GM18951 (cell line): ENCODE measurements around the gene JAKMIP1.

ENCODE experiments used
- POLR2A ChIP-seq: IDR thresholded peaks from 4 replicates; pipeline ENCODE4 v1.6.1; 2011; ENCODE audit warnings: mild to moderate bottlenecking; ENCODE audit not compliant: insufficient read length, insufficient read depth; ENCODE audit errors: extremely low read depth
- in situ Hi-C: fragments of 300-500 bp; cut with MboI; formaldehyde crosslinking; loops from one replicate; pipeline ENCODE4 v1.12.0; 2022; ENCODE audit warnings: low sequenced_read_pairs, mixed read lengths, inconsistent platforms; ENCODE audit not compliant: unreplicated experiment

Gene JAKMIP1

GRCh38 chr4:6063684-6064083, 136.7 kb downstream of the JAKMIP1 start:
- TF ChIP-seq POLR2A: no peak
- in situ Hi-C loops: no loop called here

GRCh38 chr4:6062133-6062532, 138.2 kb downstream of the JAKMIP1 start:
- TF ChIP-seq POLR2A: no peak
- in situ Hi-C loops: no loop called here

DNA sequence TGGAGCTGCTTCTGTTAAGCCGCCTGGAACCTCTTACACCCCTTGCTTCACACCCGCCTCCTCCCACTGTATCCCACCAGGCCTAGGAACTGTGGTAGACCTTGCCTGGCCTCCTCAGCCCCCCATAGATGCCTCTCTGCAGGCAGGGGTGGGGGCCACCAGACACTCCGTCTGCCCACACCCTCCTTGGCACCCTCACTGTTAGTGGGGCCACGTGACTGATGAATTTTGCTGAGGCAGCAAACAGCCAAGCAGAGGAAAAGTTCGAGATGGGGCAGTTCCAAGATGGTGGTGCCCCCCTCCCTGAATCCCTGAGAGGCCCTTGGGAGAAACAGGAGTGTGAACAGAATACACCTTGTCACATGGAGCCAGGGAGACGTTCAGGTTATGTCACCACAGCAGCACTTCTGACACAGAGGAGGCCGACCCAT, 141.0 kb downstream of the JAKMIP1 start:
- TF ChIP-seq POLR2A: no peak
- in situ Hi-C loops: no loop called here

DNA sequence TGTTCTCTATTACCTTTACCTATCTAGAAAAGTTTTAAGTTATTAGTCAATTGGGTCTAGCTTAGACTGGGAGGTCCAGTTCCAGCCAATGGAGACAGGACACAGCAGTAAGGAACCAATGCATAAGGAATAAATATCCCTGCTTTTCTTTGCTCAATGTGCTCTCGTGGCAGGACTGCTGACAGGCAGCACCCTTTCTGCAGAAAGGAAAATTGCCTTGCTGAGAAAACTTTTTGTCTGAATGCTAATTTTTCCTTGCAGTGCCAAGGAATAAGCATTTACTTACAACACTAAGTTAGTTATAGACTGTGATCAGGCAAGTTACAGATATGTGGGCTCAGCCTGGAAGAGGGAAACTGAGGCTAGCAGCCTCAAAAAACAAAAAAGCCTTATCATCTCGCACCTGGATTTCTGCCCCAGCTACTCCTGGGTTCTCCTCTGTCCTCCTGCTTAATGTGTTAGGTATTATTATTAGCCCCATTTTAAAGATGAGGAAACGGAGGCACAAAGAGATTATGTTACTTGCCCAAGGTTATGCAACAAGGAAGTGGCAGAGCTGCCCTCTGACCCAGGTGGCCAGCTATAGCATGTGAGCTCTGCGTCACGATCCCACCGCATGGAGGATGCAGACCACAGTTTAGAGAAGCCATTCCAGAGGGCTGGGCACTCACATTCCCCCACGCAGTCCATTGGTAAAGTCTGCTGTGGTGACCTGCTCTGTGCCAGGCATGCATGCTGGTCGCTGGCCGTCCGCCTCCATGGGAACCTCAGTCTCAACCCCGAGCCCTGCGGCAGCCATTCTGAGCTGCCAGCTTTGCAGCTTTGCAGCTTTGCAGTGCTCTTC, 141.6 kb downstream of the JAKMIP1 start:
- no peak for TF ChIP-seq POLR2A
- in situ Hi-C loops: no loop called here

GRCh38 chr4:6056976-6057766, 143.2 kb downstream of the JAKMIP1 start:
- in situ Hi-C loops: no loop called here
- TF ChIP-seq POLR2A: no peak

GRCh38 chr4:6055436-6055835, 144.9 kb downstream of the JAKMIP1 start:
- in situ Hi-C loops: no loop called here
- no peak for TF ChIP-seq POLR2A

GRCh38 chr4:6055030-6055429, 145.3 kb downstream of the JAKMIP1 start:
- TF ChIP-seq POLR2A: no peak
- in situ Hi-C loops: no loop called here

DNA sequence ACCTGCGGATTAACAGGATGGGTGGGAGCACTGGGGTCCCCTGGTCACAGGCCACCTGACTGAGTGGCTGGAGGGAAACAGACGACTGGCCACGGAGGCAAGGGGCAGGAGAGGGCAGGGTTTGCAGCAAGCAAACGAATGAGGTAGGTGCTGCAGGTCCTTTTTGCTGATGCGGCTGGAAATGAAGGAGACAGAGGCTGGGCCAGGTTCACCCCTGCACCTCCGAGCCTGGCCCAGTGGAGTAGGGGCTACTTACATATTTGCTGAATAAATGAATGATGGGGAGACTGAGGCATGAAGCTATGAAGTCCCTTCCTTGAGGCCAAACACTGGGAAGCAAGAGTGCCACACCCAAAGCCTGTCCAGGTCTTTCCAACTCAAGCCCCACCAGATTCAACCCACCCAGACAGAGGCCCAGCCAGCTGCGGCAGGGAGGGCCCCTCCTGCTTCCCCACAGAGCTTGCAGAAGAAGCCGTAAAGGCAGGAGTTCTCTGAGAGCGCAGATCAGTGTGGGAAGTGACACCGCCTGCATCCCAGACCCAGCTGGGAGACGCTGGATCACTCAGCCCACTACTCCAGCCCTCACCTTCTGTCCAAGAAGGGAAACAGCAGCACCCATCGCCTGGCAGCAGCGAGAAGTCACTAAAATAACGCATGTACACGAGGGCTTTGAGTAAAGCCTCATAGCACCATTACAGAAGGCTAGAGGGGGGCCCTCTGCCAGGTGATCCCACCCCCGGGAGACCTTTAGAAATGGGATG, 146.0 kb downstream of the JAKMIP1 start:
- in situ Hi-C loops: no loop called here
- TF ChIP-seq POLR2A: no peak

DNA sequence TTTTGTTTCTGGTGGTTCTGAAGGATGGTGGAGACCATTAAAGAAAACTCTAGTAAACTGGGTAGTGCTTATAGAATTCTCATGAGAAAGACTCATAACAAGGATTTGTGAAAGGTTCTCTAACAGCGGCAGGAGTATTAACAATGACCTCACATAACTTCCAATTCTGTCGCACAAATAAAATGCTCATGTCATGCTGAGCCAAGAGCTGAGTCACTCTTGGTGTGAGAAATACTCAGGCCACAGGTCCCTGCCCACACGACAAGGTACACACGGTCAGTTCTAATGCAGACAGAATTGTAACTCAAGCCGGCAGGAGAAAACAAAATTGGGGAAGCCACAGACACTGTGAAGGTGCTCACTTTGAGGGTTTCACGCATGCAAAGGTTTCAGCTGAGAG, 147.7 kb downstream of the JAKMIP1 start:
- no peak for TF ChIP-seq POLR2A
- in situ Hi-C loops: no loop called here

DNA sequence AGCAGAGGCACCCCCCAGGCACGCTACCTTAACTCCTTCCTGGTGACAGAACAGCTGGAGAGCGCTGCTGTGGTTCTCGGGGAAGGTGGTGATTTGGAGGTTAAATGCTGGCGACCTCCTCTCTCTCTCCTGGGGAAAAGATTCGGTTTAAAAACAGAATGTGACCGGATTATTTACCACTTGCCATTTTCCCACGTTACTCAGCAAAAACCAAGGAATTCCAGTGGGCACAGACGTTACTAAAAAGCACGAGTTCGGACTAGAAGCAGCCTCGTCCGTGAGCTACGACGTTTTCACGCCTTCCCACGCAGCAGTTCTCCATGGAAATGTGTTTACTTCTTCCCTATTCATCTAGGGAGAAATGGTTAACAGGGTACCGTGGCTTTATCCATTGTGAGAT, 149.8 kb downstream of the JAKMIP1 start:
- in situ Hi-C loops: no loop called here
- TF ChIP-seq POLR2A: no peak

DNA sequence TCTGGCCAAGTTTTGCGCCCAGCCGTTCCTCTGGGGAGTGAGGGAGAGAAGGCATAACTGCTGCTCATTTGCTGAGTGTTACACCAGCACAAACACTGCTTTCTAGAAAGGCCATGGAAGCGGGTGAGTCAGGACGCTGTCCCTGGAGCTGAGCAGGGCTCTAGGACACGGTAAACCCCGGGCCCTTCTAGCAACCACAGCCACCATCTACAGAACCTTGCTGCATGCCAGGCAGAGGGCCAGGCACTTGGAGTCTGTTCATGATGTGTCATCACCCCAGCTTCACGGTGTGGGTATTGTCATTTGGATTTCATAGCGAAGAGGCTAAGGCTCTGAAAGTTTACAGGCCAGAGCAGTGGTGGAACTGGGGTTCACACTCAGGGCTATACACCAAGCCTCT, 150.4 kb downstream of the JAKMIP1 start:
- no peak for TF ChIP-seq POLR2A
- in situ Hi-C loops: no loop called here

DNA sequence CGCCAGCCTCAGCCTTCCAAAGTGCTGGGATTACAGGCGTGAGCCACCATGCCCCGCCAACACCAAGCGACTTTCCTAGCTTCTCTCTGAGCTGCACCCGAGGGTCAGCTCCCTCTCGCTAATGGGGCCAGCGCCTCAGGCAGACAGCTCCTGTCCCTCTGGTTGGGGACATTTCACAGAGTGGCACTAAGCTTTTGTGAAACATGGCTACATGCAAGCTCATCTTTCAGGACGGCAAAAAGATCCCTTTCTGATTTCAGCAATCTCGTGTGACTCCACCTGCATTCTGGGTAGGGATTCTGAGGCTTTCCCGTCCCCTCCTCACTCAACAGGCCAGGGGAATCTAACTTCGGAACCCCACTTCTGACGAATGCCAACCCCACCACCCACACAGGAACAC, 151.1 kb downstream of the JAKMIP1 start:
- TF ChIP-seq POLR2A: no peak
- in situ Hi-C loops: no loop called here

- in situ Hi-C loops: no loop called here
- TF ChIP-seq POLR2A: no peak
Observed at GRCh38 chr4:6048537-6048936, 151.8 kb downstream of the JAKMIP1 start.
